Activated T-cell treated with anti-CD3 and anti-CD28 coated beads, Interleukin-2, amount 50 U/mL, for 1 hour (primary cell): ENCODE results near the gene SPOCK2.

Experiments
- DNase-seq: peaks from one replicate; pipeline ENCODE4 v3.0.0-alpha.2; 2020

The SPOCK2 gene

GRCh38 chr10:72086466-72087391 is 1.6 kb downstream of the SPOCK2 start:
- peak; percentile 72 for DNase-seq

GRCh38 chr10:72085864-72086465 is 2.4 kb downstream of the SPOCK2 start:
- no peak for DNase-seq

DNA sequence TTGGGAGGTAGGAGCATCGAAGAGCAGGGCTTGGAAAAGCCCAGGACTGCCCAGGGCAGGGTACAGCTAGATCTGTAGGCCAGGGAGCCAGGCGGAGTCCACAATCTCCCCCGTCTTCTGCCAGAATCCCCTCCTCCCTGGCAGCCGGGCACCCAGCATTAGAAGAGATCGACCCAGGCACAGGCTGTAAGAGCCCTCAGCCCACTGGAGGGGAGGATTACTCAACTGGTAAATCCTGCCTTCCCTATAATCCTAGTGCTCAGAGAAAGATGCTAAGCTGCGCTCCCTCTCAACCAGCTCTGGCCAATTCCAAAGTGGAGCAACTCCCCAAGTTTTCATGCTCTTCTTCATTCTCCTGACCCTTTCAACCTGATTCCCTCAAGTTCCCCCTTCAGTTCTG is 3.2 kb downstream of the SPOCK2 start:
- no peak for DNase-seq

DNA sequence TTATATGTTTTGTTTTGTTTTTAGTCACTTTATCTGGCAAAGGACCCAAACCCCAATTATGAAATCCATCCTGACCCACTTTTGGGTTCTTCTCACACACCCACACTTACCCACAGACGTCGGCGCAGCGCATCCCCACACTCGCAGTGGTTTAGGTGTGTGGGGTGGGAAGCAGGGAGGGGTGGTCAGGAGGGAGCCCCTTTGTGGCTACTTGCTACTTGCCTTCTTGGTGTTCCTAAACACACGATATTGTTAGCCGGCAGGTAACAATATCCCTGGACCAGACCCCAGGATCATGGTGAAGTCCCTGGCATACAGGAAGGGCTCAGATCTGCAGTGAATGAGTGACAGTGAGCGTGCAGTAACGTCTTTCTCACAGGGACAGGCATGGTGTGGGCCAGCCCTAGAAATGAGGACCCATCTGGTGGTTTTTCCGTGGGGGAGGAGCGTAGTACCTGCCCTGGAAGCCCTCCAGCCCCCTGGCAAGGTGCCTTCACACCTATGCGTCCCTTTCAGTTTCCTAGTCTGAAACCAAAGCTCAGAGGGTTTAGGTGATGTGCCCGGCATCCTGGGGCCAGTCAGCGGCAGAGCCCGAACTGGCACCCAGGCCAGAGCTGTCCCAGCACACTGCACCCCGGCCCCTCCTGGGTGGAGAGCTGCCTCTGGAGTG is 4.4 kb downstream of the SPOCK2 start:
- DNase-seq: peak; percentile 69

GRCh38 chr10:72082856-72083789 is 5.2 kb downstream of the SPOCK2 start:
- no peak for DNase-seq

GRCh38 chr10:72081772-72082590 is 6.4 kb downstream of the SPOCK2 start:
- DNase-seq: no peak

- no peak for DNase-seq
Measured at GRCh38 chr10:72081210-72081609, 7.1 kb downstream of the SPOCK2 start.

- no peak for DNase-seq
Measured at GRCh38 chr10:72080042-72080975, 8.0 kb downstream of the SPOCK2 start.

DNA sequence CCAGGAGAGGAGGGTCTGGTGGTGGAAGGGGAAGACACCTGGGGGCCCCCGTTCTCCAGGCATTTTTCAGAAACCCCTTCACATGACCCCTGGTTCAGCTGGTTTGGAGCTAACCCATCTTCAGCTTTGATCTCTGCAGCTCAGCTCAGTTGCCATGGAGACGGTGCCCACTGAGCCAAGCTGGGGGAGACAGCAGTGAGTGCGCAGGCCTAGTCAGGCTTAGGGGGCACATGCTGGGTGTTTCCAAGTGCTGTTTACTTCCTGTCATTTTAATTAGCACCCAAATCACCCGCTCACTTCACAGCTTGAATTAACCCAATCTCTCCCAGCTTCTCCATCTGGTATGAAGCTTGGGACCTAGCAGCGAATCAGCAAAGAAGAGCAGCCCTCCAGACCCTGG is 9.0 kb downstream of the SPOCK2 start:
- peak; percentile 70 for DNase-seq

GRCh38 chr10:72077275-72077990 is 10.9 kb downstream of the SPOCK2 start:
- DNase-seq: no peak

DNA sequence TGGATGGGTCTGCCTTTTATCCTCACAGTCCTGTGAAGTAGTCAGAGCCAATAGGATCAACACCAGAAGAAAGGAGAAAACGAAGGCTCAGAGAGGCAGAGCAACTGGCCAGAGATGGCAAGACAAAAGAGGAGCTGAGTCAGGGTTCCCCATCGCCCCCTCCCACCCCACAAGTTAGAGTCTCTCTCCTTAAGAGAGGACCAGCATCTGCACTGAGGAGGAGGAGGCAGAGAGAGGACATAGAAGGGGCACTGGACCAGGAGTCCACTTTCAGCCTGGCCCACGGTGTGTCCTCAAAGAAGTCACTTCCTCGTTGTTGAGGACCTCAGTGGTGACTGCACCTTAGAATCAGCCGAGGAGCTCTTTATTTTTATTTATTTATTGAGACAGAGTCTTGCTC is 11.6 kb downstream of the SPOCK2 start:
- no peak for DNase-seq

GRCh38 chr10:72075376-72076115 is 12.8 kb downstream of the SPOCK2 start:
- DNase-seq: no peak

DNA sequence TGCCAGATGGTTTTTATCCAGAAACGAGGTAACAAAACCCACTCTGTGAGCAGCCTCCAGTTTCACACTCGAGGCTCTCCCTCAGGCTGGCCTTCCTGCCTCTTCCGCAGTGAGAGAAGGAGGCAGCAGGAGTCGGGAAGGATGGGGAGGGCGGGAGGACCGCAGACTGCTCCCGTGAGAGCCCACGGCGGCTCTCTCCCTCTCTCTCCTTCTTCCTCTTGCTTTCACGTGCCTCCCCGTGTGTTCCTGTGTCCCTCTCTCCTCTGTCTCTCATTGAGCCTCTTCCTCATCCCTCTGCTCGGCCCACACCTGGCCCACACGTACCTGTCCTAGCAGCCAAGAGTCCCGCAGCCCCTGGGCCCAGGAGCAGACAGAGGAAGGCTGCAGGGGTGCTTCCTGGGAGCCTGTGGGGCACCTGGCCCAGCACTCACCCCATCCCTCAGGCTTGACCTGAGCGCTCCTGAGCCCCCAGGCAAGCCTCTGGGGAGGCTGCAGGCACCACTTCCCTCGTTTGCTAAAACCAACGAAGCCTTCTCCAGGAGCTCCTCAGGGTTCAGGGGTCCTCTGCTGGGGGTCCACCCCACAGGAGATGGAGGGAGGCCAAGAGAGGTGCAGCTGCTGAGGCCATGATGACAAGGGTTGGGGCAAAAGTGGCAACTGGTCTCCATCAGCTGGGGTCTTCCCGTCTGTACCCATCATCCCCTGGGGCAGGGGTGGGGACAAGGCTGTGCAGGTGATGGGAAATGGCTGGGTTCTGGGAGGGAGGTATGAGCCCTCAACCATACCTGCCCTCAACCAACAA is 13.6 kb downstream of the SPOCK2 start:
- DNase-seq: no peak

GRCh38 chr10:72073708-72074573 is 14.4 kb downstream of the SPOCK2 start:
- DNase-seq: no peak

DNA sequence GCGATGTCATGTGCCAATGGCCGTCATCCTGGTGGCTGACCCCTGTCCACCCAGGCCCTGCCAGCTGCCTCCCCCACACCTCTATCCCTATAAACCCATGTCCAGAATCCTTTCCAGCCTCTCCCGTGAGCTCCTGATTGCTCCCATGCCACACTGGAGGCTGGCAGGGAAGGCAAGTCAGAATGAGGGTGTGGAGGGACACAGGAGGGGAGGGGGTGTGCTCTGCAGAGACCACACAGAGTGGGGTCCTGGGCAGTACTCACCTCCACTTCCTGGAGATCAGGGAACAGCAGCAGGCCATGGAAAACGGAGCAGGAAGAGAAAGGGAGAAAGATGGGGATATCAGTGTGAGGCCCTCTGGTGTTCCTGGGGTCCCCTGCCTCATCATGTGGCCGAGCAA is 15.7 kb downstream of the SPOCK2 start:
- no peak for DNase-seq

DNA sequence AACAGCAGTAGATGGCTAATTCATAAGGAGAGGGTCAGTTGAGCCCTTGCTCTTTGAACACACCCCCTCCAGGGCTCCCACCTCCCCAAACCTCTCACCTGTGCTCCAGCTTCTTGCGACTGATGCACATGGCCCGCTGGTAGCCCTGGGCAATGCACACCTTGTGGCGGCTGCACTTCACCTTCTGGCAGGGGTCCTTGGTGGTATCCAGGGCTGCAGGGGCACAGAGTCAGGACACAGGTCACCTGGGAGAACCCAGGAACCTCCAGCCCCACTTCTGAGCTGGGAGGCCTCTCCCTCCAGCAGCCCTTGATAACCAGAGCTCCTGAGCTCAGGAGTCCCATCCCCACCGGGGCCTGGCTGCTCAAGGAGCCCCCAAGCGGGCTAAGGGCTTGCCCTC is 16.3 kb downstream of the SPOCK2 start:
- no peak for DNase-seq
